Suprapubic skin (tissue), 4 donors: ENCODE data around the gene ZNF846.
"Not testable (repeated sequence)": the region's sequence is repeated elsewhere in the genome, so short reads cannot be mapped to it uniquely, and the experiment has no call there.

Experiments used
- CTCF ChIP-seq, 2 donors: fragments of 200-600 bp in 1 of 2; fragments of 450-650 bp in 1 of 2; sonication (generic) in 1 of 2; IDR thresholded peaks; one replicate each; pipeline ENCODE4 v1.5.1; 2016 to 2019; ENCODE audit warnings: antibody characterized with exemption in 2 of 2, mild to moderate bottlenecking in 1 of 2, moderate library complexity in 1 of 2
- EP300 ChIP-seq: sonication (generic); formaldehyde crosslinking; IDR thresholded peaks from one replicate; pipeline ENCODE4 v1.6.1; 2017; ENCODE audit warnings: antibody characterized with exemption
- POLR2A ChIP-seq, 2 donors: fragments of 450-650 bp; IDR thresholded peaks; one replicate each; pipeline ENCODE4 v1.6.1; 2017; ENCODE audit warnings: antibody characterized with exemption in 2 of 2, mild to moderate bottlenecking in 2 of 2, moderate library complexity in 2 of 2
- POLR2AphosphoS5 ChIP-seq, 3 donors: sonication (generic); formaldehyde crosslinking; IDR thresholded peaks; one replicate each; pipeline ENCODE4 v1.6.1; 2017; ENCODE audit warnings: antibody characterized with exemption in 3 of 3

- not testable (repeated sequence) for TF ChIP-seq POLR2A (IDR thresholded peaks at IDR 0.05); CTCF (IDR thresholded peaks at IDR 0.05); EP300; POLR2AphosphoS5 (IDR thresholded peaks at IDR 0.05)
These were observed 38.5 kb downstream of the ZNF846 start for GRCh38 chr19:9730056-9730455.
